GM18873 (cell line): ENCODE data around the gene DNAH11.

Source experiments
- ATAC-seq: cut with Tn5 transposase; IDR thresholded peaks from one replicate; pipeline ENCODE4 v1.9.1; 2021; ENCODE audit warnings: mild to moderate bottlenecking, moderate library complexity, moderate number of reproducible peaks; ENCODE audit not compliant: unreplicated experiment, low FRiP score

DNAH11 gene

GRCh38 chr7:21947056-21947455 is 404.2 kb downstream of the DNAH11 start:
- ATAC-seq, result no peak

DNA sequence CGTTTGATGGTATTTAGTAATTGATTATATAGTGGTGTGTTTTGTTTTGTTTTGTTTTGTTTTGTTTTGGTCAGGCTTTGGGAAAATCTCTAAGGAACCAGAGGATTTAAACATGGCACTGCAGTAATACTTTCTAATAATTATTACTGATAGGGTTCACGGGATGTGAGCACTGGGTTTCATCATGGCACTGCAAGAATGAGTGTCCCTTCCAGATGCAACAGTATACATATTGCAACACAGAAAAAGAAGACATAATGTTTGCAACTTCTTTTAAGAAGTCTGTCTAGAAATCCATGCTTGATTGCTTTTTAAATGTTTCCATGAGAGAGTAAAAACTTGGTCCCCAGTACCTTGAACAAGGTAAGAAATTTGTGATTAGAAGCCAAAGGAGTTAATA is 405.1 kb downstream of the DNAH11 start:
- no peak for ATAC-seq

DNA sequence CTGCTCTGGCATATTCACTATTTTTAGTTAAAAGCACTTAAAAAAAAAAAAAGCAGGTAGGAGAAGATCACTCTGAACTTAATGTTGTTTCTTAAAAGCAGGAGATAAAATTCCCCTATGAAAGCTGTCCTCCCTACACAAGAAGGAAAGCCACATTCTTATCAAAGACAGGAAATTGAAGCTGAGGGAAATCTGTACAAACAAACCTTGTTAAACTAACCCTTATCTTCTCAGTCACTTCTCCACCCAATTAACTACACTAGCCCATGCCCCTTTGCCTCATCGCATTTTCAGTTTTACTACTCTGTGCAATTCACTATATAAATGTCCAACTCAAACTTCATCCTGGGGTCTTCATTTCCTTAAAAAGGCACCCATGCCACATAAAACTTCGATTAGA is 405.5 kb downstream of the DNAH11 start:
- ATAC-seq, result no peak

- ATAC-seq, result no peak
These were observed 406.2 kb downstream of the DNAH11 start for GRCh38 chr7:21948887-21949540.
